Urinary bladder (tissue), 4 donors: Measurements from ENCODE around the gene DESI1. TPM values are rescaled to one million over a fixed set of nuclear protein-coding genes. Genes with fewer than 3 reads are reported as not detected.
A peak's percentile ranks its signal among the peaks of the same experiment; 100 is the strongest.
"Not testable (repeated sequence)": the region's sequence is repeated elsewhere in the genome, so short reads cannot be mapped to it uniquely, and the experiment has no call there.

Experiments
- DNase-seq: peaks from one replicate; pipeline ENCODE4 v3.0.0-alpha.2; 2015; ENCODE audit errors: extremely low spot score
- H3K27ac ChIP-seq: one replicate; pipeline ENCODE4 v1.5.1; 2013; ENCODE audit warnings: low read depth, mild to moderate bottlenecking, moderate library complexity
- H3K36me3 ChIP-seq: one replicate; pipeline ENCODE4 v1.6.1; 2013; ENCODE audit warnings: mild to moderate bottlenecking, moderate library complexity; ENCODE audit not compliant: insufficient read depth
- H3K4me1 ChIP-seq: one replicate; pipeline ENCODE4 v1.6.1; 2013; ENCODE audit warnings: mild to moderate bottlenecking, moderate library complexity; ENCODE audit not compliant: insufficient read depth
- H3K4me3 ChIP-seq: one replicate; pipeline ENCODE4 v1.5.1; 2013; ENCODE audit warnings: low read depth, low read length
- WGBS: extraction: QIAGEN DNeasy Blood & Tissue Kit; methylation state at CpG from one replicate; pipeline ENCODE4 v1.1.7; 2013; 5-methylcytosine and 5-hydroxymethylcytosine counted together
- polyA plus RNA-seq: library from polyadenylated mRNA; stranded (reverse); fragments of 200-250 nt; gene quantifications from one replicate; pipeline ENCODE4 v1.2.3, GENCODE V29; 2013
- total RNA-seq: library from RNA; depleted of rRNA; stranded (reverse); fragments of >200 nt; gene quantifications from one replicate; pipeline ENCODE4 v1.2.3, GENCODE V29; 2014
- donor health status: healthy with polysubstance abuse.
- donor health status: healthy.

Gene DESI1
- total and polyA plus RNA-seq, 2 donors = 12.7 to 14.5 TPM

- Histone ChIP-seq H3K4me1 (no peaks in the 10 kb centered on the region), H3K27ac (no peak overlapping the region), H3K36me3 (no peaks in the 10 kb centered on the region), H3K4me3 (no peak overlapping the region)
- no peak for DNase-seq
- WGBS = 86% methylated on average over 11 of the region's 11 CpGs
Measured at GRCh38 chr22:41573677-41574076, 47.2 kb downstream of the DESI1 start.

GRCh38 chr22:41572305-41572704, 48.5 kb downstream of the DESI1 start:
- DNase-seq, H3K4me3 ChIP-seq, H3K36me3 ChIP-seq, H3K27ac ChIP-seq, H3K4me1 ChIP-seq: not testable (repeated sequence)
- 94% methylated on average over 3 of the region's 3 CpGs for WGBS

GRCh38 chr22:41571786-41572185, 49.1 kb downstream of the DESI1 start:
- H3K27ac ChIP-seq = no peak overlapping the region
- no peaks in the 10 kb centered on the region for H3K36me3 ChIP-seq
- DNase-seq = no peak
- no peaks in the 10 kb centered on the region for H3K4me1 ChIP-seq
- no peak overlapping the region for H3K4me3 ChIP-seq
- 95% methylated on average over 14 of the region's 14 CpGs for WGBS

GRCh38 chr22:41570221-41570620, 50.6 kb downstream of the DESI1 start:
- Histone ChIP-seq H3K4me3 (no peak overlapping the region), H3K4me1 (no peaks in the 10 kb centered on the region), H3K27ac (no peak overlapping the region), H3K36me3 (no peaks in the 10 kb centered on the region)
- WGBS = 76% methylated on average over 3 of the region's 3 CpGs
- DNase-seq = no peak

- no peak overlapping the region for H3K4me3 ChIP-seq
- H3K27ac ChIP-seq = no peak overlapping the region
- WGBS = 80% methylated on average over 7 of the region's 7 CpGs
- no peak for DNase-seq
- no peaks in the 10 kb centered on the region for H3K4me1 ChIP-seq
- H3K36me3 ChIP-seq = no peaks in the 10 kb centered on the region
Measured at GRCh38 chr22:41568811-41569210, 52.0 kb downstream of the DESI1 start.

- no peaks in the 10 kb centered on the region for H3K4me1 ChIP-seq
- no peak for DNase-seq
- 64% methylated on average over 3 of the region's 3 CpGs for WGBS
- no peaks in the 10 kb centered on the region for H3K36me3 ChIP-seq
- H3K4me3 ChIP-seq = no peak overlapping the region
- H3K27ac ChIP-seq = no peak overlapping the region
Measured at GRCh38 chr22:41567512-41567768, 53.4 kb downstream of the DESI1 start.

- DNase-seq = no peak
- no peaks in the 10 kb centered on the region for H3K4me1 ChIP-seq
- no peaks in the 10 kb centered on the region for H3K36me3 ChIP-seq
- H3K27ac ChIP-seq = peak overlapping the region; percentile 14
- H3K4me3 ChIP-seq = no peak overlapping the region
- WGBS = 38% methylated on average over 8 of the region's 8 CpGs
Measured at GRCh38 chr22:41565403-41566054, 55.3 kb downstream of the DESI1 start.

- Histone ChIP-seq H3K4me1 (no peaks in the 10 kb centered on the region), H3K36me3 (no peaks in the 10 kb centered on the region), H3K4me3 (no peak overlapping the region), H3K27ac (no peak overlapping the region)
- 89% methylated on average over 8 of the region's 8 CpGs for WGBS
- no peak for DNase-seq
Measured at GRCh38 chr22:41564563-41564962, 56.3 kb downstream of the DESI1 start.

GRCh38 chr22:41563051-41563711, 57.7 kb downstream of the DESI1 start:
- H3K4me1 ChIP-seq = no peaks in the 10 kb centered on the region
- peak overlapping the region; percentile 59 for H3K27ac ChIP-seq
- H3K36me3 ChIP-seq = no peaks in the 10 kb centered on the region
- 21% methylated on average over 10 of the region's 10 CpGs for WGBS
- H3K4me3 ChIP-seq = no peak overlapping the region
- DNase-seq = no peak

GRCh38 chr22:41562461-41562860, 58.4 kb downstream of the DESI1 start:
- no peak overlapping the region for H3K4me3 ChIP-seq
- 83% methylated on average over 4 of the region's 4 CpGs for WGBS
- DNase-seq = no peak
- H3K36me3 ChIP-seq = no peaks in the 10 kb centered on the region
- no peaks in the 10 kb centered on the region for H3K4me1 ChIP-seq
- H3K27ac ChIP-seq = peak overlapping the region; percentile 59

- no peaks in the 10 kb centered on the region for H3K4me1 ChIP-seq
- no peak for DNase-seq
Measured at GRCh38 chr22:41561788-41562187, 59.1 kb downstream of the DESI1 start.

GRCh38 chr22:41561335-41561734, 59.5 kb downstream of the DESI1 start:
- no peak for DNase-seq
- Histone ChIP-seq H3K36me3 (no peaks in the 10 kb centered on the region), H3K27ac (peak overlapping the region; percentile 74), H3K4me1 (no peaks in the 10 kb centered on the region), H3K4me3 (peak overlapping the region; percentile 43)
- 28% methylated on average over 10 of the region's 10 CpGs for WGBS

More at GRCh38 chr22:41561788-41562187, 59.1 kb downstream of the DESI1 start:
- Histone ChIP-seq H3K27ac (peak overlapping the region; percentile 15), H3K4me3 (peak overlapping the region; percentile 43), H3K36me3 (no peaks in the 10 kb centered on the region)
- 68% methylated on average over 5 of the region's 5 CpGs for WGBS

- 66% methylated on average over 6 of the region's 6 CpGs for WGBS
- H3K36me3 ChIP-seq = no peaks in the 10 kb centered on the region
- H3K4me3 ChIP-seq = no peak overlapping the region
- no peak for DNase-seq
- H3K4me1 ChIP-seq = no peaks in the 10 kb centered on the region
- H3K27ac ChIP-seq = no peak overlapping the region
Measured at GRCh38 chr22:41560095-41560471, 60.8 kb downstream of the DESI1 start.

GRCh38 chr22:41558241-41558630, 62.6 kb downstream of the DESI1 start:
- H3K36me3 ChIP-seq, H3K4me3 ChIP-seq, H3K4me1 ChIP-seq, DNase-seq, H3K27ac ChIP-seq: not testable (repeated sequence)
- 89% methylated on average over 13 of the region's 13 CpGs for WGBS
